ENCODE measurements around the gene TLL1.

TLL1 gene

GRCh38 chr4:165877286-165877685 lies 4.2 kb downstream of the TLL1 start:
- DNase-seq (ENCODE audit: insufficient read length, low spot score) (peak; percentile 13), FAIRE-seq (no peak)

- no peak for FAIRE-seq
- no peak for DNase-seq (ENCODE audit: insufficient read length, low spot score)
These were observed 6.6 kb downstream of the TLL1 start for GRCh38 chr4:165879641-165880040.

DNA sequence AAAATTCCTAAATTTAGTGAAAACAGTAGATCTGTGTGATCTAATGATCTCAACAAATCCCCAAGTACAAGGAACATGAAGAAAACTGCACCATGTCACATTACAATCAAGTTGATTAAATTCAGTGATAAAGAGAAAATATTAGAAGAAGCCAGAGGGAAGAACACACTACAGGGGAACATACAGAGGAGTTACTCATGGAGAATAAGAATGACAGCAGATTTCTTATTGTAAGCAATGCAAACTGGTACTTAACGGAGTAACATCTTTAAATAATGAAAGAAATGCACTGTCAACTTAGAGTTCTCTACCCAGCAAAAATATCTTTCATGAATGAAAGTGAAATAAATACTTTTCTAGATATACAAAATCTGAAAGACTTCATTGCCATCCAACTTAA lies 21.1 kb downstream of the TLL1 start:
- DNase-seq (ENCODE audit: insufficient read length, low spot score) (no peak), FAIRE-seq (no peak)

DNA sequence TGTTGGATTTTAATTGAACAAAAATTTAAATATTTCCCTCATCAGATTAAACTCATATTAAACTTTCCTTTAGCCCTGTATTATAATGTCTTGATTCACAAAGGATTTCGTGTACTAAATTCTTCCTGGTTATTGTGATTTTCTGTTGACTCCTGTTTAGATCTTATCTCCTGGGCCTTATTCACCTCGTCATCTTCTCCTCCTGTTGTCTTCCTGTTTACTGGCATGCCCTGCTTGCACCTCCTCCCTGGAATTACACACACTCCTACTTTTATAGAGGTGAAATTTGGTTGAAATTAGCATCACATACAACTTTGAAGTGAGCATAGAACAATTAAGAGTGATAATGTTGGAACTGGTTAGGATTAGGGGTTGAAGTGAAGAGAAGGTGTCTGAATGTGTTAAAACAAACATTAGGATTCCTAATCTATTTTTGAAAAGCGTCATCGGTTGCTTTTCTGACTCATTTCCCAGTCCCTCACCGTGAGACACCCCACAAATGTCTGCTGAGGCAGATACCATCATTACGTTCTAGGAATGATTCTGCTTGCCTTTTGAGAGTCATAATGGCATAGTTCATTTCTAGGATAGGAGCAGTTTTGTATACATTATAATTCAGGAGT lies 32.5 kb downstream of the TLL1 start:
- FAIRE-seq (peak; percentile 23), DNase-seq (ENCODE audit: insufficient read length, low spot score) (peak; percentile 53)

DNA sequence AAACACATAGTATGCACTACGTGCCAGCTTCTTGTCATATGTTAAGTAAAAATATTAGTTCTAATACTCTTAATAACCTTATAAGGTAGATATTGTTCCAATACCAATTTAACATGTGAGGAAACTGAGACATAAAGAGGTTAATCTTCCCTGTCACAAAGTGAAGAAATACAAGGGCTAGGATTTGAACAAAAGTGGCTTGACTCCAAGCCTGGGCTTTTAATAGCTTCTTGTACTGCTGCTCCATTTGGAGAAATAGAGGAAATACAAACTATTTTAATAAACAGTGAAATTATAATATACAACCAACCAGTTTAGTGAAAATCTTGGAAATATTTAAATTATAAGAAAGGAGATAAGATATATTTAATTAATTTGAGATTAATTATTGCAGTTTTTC lies 33.2 kb downstream of the TLL1 start:
- DNase-seq (ENCODE audit: insufficient read length, low spot score) (no peak), FAIRE-seq (no peak)

DNA sequence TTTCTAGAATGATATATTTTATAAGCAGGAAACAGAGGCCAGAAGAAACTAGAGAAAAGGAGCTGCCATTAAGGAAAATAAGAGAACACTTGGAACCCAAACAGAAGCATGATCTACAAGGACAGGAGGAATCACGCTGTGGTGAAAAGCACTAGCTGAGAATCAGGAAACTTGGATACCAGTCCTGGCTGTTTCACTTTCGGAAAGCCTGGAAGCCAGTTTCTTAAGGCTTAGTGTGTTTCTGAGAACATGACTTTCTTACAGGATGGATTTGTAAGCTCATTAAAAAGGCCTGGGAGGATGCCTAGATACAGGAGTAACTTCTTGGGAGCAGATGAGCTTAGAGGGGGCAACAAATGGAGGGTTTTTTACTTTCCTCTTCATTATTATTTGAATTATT lies 36.9 kb downstream of the TLL1 start:
- DNase-seq (ENCODE audit: insufficient read length, low spot score) (no peak), FAIRE-seq (no peak)

DNA sequence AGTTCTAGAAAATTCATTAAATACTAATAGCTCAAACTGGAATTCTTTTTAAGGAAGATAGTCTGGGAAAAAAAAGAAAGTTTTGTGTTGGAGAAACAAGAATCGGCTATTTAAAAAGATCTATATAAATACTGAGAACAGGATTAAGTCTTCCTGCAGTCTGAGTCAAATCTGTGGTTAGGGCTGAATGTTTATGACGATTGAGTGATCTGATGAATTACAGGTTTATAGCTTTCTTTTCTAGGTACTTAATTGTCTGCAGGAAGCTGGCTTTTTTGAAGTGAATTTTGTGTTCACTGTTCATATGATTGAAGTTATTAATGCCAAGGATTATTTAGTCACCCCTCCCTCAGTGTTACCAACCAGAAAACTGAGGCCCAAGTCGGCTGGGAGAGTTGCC lies 42.2 kb downstream of the TLL1 start:
- no peak for FAIRE-seq
- DNase-seq (ENCODE audit: insufficient read length, low spot score) = no peak

DNA sequence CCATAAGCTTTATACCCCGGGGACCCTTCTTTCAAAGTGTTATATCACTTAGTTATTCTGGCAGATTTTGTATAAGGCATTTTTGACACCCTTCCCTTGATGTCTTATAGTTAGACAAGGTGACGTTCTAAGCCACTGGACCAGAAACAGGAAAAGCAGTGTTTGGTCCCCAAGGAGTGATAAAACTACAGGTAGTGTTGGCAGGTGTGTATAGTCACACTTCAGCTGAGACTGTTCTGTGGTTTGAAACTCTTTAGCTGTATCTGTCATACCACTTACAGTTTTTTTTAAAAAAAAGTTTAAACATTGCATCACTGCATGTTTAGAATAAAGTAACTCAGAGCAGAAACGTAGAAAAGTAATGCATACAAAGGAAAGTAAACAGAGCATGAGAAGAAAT lies 48.5 kb downstream of the TLL1 start:
- DNase-seq (ENCODE audit: insufficient read length, low spot score) (no peak), FAIRE-seq (no peak)

DNA sequence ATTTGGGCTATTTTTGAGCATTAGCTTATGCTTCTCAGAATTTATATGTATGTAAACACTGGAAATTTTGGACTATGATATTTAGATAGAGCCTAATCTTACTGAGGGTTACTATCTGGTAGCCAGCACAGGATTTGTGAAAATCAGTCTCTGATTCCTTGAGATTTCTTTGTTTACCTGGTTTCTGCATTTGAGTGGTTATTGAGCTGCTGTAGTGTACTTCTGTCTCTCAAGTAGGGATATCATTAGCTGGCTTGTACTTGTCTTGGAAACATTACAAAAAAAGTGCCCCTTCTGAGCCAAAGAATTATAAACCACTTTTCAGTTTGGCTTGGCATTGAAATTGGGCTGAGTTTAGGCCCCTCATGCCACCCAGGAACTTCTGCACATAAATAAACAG lies 49.7 kb downstream of the TLL1 start:
- FAIRE-seq (no peak), DNase-seq (ENCODE audit: insufficient read length, low spot score) (no peak)

GRCh38 chr4:165926307-165926706 lies 53.3 kb downstream of the TLL1 start:
- DNase-seq (ENCODE audit: insufficient read length, low spot score) (no peak), FAIRE-seq (no peak)

DNA sequence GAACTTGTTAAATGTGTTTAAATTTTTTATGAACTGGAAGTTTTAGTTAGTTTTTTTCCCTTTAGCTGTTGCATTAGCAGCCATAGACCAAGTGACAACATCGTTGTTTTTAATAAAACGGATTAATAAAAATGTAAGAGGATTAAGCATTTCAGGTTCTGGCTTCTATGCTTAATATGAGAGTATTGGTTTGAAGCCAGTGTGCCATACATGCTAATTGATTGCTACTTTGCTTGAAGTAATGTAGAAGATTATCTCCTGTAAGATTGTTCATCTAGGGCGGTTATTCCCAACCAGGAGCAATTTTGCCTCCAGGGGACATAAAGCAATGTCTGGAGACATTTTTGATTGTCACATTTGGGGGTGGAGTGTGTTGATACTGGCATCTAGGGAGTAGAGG lies 54.3 kb downstream of the TLL1 start:
- DNase-seq (ENCODE audit: insufficient read length, low spot score) (no peak), FAIRE-seq (no peak)

DNA sequence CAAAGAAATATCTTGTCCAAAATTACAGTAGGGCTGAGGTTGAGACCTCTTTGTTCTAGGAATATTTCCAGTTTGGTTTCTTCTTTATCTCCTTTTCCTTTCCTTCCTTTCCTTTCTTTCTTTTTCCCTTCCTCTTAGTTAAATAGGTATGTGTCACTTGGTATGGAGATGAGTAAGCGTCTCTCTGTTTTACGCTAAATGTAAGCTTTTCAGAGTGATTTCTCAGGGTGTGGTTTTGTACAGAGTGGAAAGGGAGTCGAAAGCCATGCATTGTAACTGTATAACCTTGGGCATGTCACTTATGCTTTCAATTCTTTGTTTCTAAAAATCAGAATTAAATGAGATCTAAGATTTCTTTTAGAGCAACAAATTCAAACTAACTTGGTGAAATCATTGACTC lies 54.8 kb downstream of the TLL1 start:
- no peak for FAIRE-seq
- DNase-seq (ENCODE audit: insufficient read length, low spot score) = no peak

GRCh38 chr4:165928601-165929000 lies 55.6 kb downstream of the TLL1 start:
- FAIRE-seq = no peak
- DNase-seq (ENCODE audit: insufficient read length, low spot score) = no peak

DNA sequence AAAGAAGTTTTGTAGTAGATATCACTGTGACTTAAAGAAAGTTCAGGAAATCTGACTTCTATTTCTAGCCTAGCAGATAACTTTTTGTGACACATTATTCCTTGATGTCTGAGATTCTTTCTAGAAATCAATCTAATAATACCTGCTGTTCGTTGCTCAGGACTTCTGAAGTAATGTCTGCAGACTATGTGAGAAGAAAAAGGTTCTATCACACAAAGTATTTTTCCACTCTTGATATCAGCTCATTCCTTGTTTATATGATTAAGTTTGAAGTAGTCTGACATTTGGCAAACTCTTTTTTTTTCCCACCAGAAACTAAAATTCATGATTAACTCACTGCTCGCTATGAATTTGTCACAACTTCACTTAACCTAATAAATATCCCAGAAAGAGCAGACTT lies 56.6 kb downstream of the TLL1 start:
- FAIRE-seq = no peak
- no peak for DNase-seq (ENCODE audit: insufficient read length, low spot score)

- no peak for DNase-seq (ENCODE audit: insufficient read length, low spot score)
- FAIRE-seq = peak; percentile 49
These were observed 58.7 kb downstream of the TLL1 start for GRCh38 chr4:165931741-165932140.

DNA sequence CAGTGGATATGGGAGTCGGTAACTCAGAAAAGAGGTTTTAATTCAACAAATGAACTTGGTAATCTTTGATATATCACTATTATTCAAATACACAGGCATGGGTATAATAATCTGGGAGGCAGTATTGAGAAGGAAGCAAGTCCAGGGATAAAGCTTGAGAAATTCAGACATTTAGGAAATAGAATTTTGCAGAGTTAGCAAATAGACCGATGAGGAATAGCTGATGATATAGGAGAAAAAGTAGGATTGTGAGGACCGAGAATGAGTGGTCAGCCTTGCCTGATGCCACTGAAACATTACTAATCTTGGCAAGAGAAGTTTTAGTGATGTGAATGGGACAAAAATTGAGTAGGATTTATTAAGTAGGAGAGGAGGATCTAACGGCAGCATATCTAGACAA lies 71.9 kb downstream of the TLL1 start:
- DNase-seq (ENCODE audit: insufficient read length, low spot score) (no peak), FAIRE-seq (no peak)

DNA sequence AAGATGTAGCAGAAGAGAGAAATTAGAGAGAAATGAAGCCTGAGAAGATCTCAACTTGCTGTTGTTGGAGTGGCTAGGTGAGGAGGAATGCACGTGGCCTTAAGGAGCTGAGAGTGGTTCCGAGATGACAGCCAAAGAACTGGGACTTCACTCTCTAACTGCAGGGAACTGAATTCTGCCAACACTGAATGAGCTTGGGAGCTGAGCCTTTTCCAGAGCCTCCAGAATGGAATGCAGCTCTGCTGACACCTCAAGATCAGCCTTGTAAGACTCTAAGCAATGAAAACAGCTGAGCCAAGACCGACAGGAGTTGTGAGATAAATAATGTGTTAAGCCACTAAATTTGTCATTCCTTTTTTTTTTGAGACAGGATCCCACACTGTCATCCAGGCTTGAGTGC lies 73.0 kb downstream of the TLL1 start:
- DNase-seq (ENCODE audit: insufficient read length, low spot score) = no peak
- FAIRE-seq = no peak

DNA sequence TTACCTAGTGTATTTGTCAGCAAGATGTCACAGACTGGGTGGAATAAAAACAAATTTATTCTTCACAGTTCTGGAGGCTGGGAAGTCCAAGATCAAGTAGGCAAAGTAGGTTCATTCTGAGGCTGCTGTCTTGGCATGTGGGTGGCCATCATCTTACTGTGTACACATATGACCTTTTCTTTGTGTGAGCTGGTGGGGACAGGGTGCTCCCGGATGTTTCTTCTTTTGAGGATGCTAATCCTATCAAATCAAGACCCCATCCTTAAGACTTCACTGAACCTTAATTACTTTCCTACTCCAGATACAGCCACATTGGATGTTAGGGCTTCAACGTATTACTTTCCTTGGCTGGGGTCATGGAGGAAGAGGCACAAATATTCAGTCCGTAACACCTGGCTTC lies 74.0 kb downstream of the TLL1 start:
- DNase-seq (ENCODE audit: insufficient read length, low spot score) = no peak
- FAIRE-seq = no peak

DNA sequence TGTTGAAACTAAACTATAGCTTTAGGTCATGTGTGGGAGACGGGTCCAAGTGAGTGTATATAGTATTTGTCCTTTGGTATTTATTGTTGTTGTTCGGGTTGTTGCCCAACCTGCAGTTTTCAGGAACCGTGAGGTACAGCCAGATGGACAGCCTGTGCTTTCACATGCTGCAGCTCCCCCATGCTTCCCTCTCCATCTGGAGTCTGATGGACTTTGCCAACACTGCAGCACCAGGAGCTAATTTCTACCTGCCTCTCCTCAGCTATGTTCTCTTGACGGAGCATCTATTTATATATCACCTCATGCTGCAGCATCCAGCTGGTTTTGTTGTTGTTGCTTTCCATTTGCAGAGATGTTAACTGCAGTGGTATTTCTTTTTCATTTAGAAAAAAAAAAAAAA lies 80.1 kb downstream of the TLL1 start:
- FAIRE-seq (no peak), DNase-seq (ENCODE audit: insufficient read length, low spot score) (no peak)

- DNase-seq (ENCODE audit: insufficient read length, low spot score) (no peak), FAIRE-seq (no peak)
These were observed 90.6 kb downstream of the TLL1 start for GRCh38 chr4:165963621-165964020.

GRCh38 chr4:165964591-165964990 lies 91.6 kb downstream of the TLL1 start:
- FAIRE-seq (no peak), DNase-seq (ENCODE audit: insufficient read length, low spot score) (no peak)

GRCh38 chr4:165965503-165965902 lies 92.5 kb downstream of the TLL1 start:
- peak; percentile 39 for DNase-seq (ENCODE audit: insufficient read length, low spot score)
- peak; percentile 77 for FAIRE-seq

DNA sequence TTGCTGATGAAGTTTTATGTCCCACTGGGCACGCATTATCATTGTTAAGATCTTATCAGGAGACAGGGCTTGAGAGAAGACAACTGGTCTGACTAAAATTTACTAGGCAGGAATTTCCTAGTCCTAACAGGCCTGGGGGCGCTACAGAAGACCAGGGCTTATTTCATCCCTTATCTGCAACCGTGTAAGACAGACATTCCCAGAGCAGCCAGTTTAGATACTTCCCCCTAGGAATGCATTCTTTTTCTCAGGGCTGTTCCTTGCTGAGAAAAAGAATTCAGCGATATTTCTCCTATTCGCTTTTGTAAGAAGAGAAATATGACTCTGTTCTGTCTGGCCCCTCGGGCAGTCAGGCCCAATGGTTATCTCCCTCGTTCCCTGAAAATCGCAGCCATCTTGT lies 93.8 kb downstream of the TLL1 start:
- DNase-seq (ENCODE audit: insufficient read length, low spot score) (no peak), FAIRE-seq (no peak)
